ENCODE results near the gene PPP1R26.
A peak's percentile ranks its signal among the peaks of the same experiment; 100 is the strongest.
"Not testable (repeated sequence)": the region's sequence is repeated elsewhere in the genome, so short reads cannot be mapped to it uniquely, and the experiment has no call there.

Gene PPP1R26

DNA sequence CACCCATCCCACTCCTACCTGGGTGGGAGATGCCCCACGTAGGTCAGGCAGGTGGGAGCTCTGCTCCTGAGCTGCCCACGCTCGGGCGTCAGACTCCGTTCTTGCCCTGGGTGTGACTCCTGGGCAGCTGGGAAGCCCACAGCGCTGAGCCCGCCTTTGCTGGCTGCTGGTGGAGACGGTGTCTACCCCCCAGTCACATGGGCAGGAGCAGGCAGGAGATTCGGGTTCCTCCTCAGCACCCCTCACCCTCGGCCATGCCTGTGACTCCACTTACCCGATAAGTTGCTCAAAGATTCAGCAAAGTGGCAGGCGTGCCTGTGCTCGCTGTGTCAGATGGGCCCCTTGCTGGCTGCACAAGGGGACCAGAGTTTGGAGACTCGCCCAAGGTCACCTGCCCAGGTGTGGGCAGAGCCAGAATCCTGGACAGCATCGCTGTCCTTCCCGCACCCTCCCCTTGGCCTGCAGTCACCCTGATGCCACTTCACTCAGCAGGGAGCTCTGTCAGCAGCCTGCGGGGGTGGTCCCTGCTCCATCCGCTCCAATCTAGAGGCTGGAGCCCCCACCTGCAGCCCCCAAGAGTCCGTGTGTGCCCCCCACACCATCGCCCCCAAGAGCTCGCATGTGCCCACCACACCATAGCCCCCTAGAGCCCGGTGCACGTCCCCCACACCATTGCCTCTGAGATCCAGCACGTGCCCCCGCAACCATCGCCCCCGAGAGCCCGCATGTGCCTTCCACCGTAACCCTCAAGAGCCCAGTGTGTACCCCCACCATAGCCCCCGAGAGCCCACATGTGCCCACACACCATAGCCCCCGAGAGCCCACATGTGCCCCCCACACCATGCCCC, 45.9 kb downstream of the PPP1R26 start:
- peak; percentile 4 for DNase-seq (ENCODE audit: low spot score)
- in situ Hi-C loops (cut with MboI; ENCODE audit: low pct_unique_long_range_greater_than_20kb, low sequenced_read_pairs, unreplicated experiment), result no loop called here
- TF ChIP-seq, protein P1, sequence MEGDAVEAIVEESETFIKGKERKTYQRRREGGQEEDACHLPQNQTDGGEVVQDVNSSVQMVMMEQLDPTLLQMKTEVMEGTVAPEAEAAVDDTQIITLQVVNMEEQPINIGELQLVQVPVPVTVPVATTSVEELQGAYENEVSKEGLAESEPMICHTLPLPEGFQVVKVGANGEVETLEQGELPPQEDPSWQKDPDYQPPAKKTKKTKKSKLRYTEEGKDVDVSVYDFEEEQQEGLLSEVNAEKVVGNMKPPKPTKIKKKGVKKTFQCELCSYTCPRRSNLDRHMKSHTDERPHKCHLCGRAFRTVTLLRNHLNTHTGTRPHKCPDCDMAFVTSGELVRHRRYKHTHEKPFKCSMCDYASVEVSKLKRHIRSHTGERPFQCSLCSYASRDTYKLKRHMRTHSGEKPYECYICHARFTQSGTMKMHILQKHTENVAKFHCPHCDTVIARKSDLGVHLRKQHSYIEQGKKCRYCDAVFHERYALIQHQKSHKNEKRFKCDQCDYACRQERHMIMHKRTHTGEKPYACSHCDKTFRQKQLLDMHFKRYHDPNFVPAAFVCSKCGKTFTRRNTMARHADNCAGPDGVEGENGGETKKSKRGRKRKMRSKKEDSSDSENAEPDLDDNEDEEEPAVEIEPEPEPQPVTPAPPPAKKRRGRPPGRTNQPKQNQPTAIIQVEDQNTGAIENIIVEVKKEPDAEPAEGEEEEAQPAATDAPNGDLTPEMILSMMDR (IDR thresholded peaks at IDR 0.05; ENCODE audit: extremely low read depth, insufficient read depth, missing control alignments), result no peak

DNA sequence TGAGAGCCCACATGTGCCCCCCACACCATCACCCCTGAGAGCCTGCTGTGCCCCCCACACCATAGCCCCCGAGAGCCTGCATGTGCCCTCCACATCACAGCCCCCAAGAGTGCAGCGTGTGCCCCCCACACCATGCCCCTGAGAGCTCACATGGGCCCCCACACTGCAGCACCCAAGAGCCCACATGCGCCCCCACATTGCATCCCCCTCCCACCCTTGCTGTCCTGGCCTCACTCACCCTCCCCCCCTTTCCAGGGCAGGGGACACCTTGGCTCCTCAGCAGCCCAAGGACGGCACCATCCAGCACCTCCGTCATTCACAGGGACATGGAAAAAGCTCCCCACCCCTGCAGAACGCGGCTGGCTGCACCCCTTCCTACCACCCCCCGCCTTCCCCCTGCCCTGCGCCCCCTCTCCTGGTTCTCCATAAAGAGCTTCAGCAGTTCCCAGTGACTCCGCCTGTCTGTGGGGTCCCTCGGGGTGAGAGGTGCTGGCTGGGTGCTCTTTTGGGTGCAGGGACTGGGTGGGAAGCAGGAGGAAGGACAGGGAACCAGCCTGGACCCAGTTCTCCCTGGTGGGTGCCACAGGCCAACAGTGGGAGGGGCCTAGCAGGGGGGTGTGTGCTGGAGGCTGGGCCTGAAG, 46.6 kb downstream of the PPP1R26 start:
- peak; percentile 4 for DNase-seq (ENCODE audit: low spot score)
- TF ChIP-seq, protein P1 (IDR thresholded peaks at IDR 0.05; ENCODE audit: extremely low read depth, insufficient read depth, missing control alignments), result no peak
- in situ Hi-C loops (cut with MboI; ENCODE audit: low pct_unique_long_range_greater_than_20kb, low sequenced_read_pairs, unreplicated experiment), result no loop called here

DNA sequence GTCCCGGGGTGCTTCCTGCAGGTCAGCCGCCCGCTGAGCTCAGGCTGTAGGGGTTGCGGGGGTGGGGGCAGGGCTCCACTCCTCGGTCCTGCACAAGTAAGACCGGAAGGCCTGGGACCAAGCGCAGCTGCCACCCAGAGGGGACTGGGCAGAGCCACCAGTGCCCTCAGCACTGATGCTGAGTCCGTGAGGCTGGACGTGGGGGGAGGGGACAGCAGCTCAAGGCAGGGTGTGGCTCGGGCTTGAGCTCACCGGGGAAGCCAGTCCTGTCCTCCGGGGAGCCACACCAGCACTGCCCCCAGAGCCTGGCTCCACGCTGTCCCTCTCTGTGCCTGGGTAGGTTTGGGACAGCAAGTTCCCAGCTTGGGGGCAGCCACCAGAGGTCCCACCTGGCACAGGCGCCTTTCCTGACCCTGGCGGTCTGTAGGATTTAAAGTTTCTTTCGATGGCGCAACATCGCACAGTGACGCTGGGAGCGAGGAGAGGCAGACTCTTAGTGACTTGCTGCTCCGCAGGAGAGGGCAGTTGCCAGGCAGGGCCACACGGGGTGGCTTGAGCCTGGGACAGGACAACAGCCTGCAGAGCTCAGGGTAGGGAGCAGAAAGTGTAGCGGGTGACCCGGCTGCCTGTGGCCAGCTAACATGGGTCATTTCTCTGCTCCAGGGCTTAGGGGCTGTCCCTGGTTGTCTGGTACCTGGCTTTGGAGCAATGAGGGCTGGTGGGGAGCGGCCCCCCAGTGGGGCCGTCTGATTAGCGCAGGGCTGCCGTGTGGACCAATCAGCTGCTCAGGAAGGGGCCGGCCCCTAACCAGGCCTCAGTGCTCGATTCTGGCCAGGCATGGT, 47.4 kb downstream of the PPP1R26 start:
- in situ Hi-C loops (cut with MboI; ENCODE audit: low pct_unique_long_range_greater_than_20kb, low sequenced_read_pairs, unreplicated experiment), result no loop called here
- TF ChIP-seq, protein P1 (IDR thresholded peaks at IDR 0.05; ENCODE audit: extremely low read depth, insufficient read depth, missing control alignments), result no peak
- no peak for DNase-seq (ENCODE audit: low spot score)

DNA sequence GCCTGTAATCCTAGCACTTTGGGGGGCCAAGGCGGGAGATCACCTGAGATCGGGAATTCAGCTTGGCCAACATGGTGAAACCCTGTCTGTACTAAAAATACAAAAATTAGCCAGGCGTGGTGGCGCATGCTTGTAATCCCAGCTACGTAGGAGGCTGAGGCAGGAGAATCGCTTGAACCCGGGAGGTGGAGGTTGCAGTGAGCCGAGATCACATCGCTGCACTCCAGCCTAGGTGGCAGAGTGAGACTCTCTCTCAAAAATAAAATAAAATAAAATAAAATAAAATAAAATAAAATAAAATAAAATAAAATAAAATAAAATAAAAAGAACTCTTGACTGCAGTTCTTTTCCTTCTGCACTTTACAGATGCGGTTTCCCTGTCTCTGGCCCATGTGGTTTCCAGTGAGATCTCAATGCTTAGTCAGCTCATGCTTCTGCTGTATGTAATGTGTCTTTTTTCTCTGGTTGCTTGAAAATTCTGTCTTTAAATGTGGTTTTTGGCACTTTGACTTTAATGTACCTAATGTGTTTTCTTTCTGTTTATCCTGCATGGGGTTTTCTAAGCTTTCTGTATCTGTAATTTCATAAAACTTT, 49.4 kb downstream of the PPP1R26 start:
- in situ Hi-C loops (cut with MboI; ENCODE audit: low pct_unique_long_range_greater_than_20kb, low sequenced_read_pairs, unreplicated experiment); DNase-seq (ENCODE audit: low spot score): not testable (repeated sequence)

DNA sequence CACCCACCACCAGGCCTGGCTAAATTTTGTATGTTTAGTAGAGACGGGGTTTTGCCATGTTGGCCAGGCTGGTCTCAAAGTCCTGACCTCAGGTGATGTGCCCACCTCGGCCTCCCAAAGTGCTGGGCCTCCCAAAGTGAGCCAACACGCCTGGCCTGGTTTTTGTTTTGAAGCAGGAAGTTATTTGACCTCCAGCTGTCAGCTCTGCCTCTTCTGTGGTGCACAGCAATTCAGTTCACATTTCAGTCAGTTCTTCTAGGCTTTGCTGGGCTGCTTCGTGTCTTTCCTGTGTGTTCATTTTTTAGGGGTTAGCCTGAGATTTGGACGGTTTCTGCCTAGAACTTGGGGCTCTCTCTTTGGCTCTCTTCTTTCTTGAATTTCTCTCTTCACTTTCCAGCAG, 50.6 kb downstream of the PPP1R26 start:
- TF ChIP-seq, protein P1 (IDR thresholded peaks at IDR 0.05; ENCODE audit: extremely low read depth, insufficient read depth, missing control alignments), result no peak
- in situ Hi-C loops (cut with MboI; ENCODE audit: low pct_unique_long_range_greater_than_20kb, low sequenced_read_pairs, unreplicated experiment), result no loop called here
- DNase-seq (ENCODE audit: low spot score), result no peak

DNA sequence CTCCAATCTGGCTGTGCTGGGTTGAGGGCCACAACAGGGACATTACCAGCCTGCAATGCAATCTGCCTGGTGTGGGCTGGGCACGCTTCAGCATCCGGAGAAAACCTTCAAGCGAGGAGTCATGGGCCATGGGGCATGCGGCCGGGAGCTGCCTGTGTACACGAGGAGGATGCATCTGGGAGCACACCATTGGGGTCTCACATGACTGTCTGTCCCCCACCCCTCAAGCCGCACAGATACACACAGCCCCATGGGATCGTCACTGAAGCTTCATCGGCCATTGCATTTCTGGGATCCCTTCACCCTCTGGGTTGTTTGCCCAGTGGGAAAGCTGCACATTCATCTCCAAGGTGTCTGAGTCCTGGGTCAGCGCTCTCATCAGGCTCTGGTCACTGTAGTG, 51.5 kb downstream of the PPP1R26 start:
- DNase-seq (ENCODE audit: low spot score), result no peak
- TF ChIP-seq, protein P1 (IDR thresholded peaks at IDR 0.05; ENCODE audit: extremely low read depth, insufficient read depth, missing control alignments), result no peak
- in situ Hi-C loops (cut with MboI; ENCODE audit: low pct_unique_long_range_greater_than_20kb, low sequenced_read_pairs, unreplicated experiment), result no loop called here

All from GM13977 (cell line).